ENCODE measurements around the gene RNF103. TPM values are rescaled to one million over a fixed set of nuclear protein-coding genes. Genes with fewer than 3 reads are reported as not detected.

RNF103 gene
- total RNA-seq, 3 donors from 2014 or later = 35.4 to 60.3 (median 37.4) TPM

DNA sequence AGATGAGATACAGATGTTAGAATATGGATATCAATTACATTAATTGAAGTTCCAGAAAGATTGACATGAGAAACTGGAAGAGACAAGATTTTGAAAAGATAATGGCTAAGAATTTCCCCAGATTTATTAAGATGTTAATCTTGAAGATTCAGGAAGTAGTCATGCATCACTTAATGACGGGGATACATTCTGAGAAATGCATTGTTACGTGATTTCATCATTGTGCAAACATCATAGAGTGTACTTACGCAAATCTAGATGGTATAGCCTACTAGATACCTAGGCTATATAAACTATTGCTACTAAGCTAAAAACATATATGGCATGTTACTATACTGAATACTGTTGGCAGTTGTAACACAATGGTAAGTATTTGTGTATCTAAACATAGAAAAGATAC is 53.6 kb downstream of the RNF103 start:
- Histone ChIP-seq H3K4me1 (no peaks in the 10 kb centered on the region), H3K27ac (no peak overlapping the region), H3K27me3 (no peaks in the 10 kb centered on the region), H3K4me3 (no peak overlapping the region), H3K36me3 (no peaks in the 10 kb centered on the region), H3K9me3 (no peaks in the 10 kb centered on the region)
- no peak for DNase-seq (ENCODE audit: low spot score in 2 of 2)
- TF ChIP-seq POLR2AphosphoS5 (IDR thresholded peaks at IDR 0.05) (no peak), POLR2A (IDR thresholded peaks at IDR 0.05) (no peak), CTCF (IDR thresholded peaks at IDR 0.05) (no peak)
- intact Hi-C loops (cut with DNase I; ENCODE audit: low total_unique reads) = no loop called here

- H3K9me3 ChIP-seq = no peaks in the 10 kb centered on the region
- TF ChIP-seq POLR2AphosphoS5 (IDR thresholded peaks at IDR 0.05) (no peak), POLR2A (IDR thresholded peaks at IDR 0.05) (no peak), CTCF (IDR thresholded peaks at IDR 0.05) (no peak)
- H3K4me1 ChIP-seq = no peaks in the 10 kb centered on the region
- H3K27ac ChIP-seq = no peak overlapping the region
- H3K36me3 ChIP-seq = no peaks in the 10 kb centered on the region
- intact Hi-C loops (cut with DNase I; ENCODE audit: low total_unique reads) = no loop called here
- H3K27me3 ChIP-seq = no peaks in the 10 kb centered on the region
- DNase-seq (ENCODE audit: low spot score in 2 of 2) = no peak
- no peak overlapping the region for H3K4me3 ChIP-seq
Measured at GRCh38 chr2:86566821-86567190, 56.9 kb downstream of the RNF103 start.

- Histone ChIP-seq H3K4me3 (no peak overlapping the region), H3K9me3 (no peaks in the 10 kb centered on the region), H3K27ac (peak overlapping the region in 1 of 2 donors; percentile 15), H3K4me1 (no peaks in the 10 kb centered on the region), H3K36me3 (no peaks in the 10 kb centered on the region), H3K27me3 (no peaks in the 10 kb centered on the region)
- no peak for DNase-seq (ENCODE audit: low spot score in 2 of 2)
- TF ChIP-seq POLR2AphosphoS5 (IDR thresholded peaks at IDR 0.05) (no peak), CTCF (IDR thresholded peaks at IDR 0.05) (no peak)
- intact Hi-C loops (cut with DNase I; ENCODE audit: low total_unique reads) = no loop called here
Measured at GRCh38 chr2:86566158-86566820, 57.4 kb downstream of the RNF103 start.

GRCh38 chr2:86563650-86564061 is 60.0 kb downstream of the RNF103 start:
- no peaks in the 10 kb centered on the region for H3K4me1 ChIP-seq
- H3K9me3 ChIP-seq = no peaks in the 10 kb centered on the region
- no peak for TF ChIP-seq POLR2AphosphoS5 (IDR thresholded peaks at IDR 0.05)
- TF ChIP-seq POLR2A (IDR thresholded peaks at IDR 0.05) = no peak
- no peak for TF ChIP-seq CTCF (IDR thresholded peaks at IDR 0.05)
- no peaks in the 10 kb centered on the region for H3K27me3 ChIP-seq
- H3K36me3 ChIP-seq = no peaks in the 10 kb centered on the region
- no peak for DNase-seq (ENCODE audit: low spot score in 2 of 2)
- H3K27ac ChIP-seq = peak overlapping the region; percentile 99
- intact Hi-C loops (cut with DNase I; ENCODE audit: low total_unique reads) = no loop called here
- peak overlapping the region; percentile 75 to 83 (median 82) for H3K4me3 ChIP-seq

DNA sequence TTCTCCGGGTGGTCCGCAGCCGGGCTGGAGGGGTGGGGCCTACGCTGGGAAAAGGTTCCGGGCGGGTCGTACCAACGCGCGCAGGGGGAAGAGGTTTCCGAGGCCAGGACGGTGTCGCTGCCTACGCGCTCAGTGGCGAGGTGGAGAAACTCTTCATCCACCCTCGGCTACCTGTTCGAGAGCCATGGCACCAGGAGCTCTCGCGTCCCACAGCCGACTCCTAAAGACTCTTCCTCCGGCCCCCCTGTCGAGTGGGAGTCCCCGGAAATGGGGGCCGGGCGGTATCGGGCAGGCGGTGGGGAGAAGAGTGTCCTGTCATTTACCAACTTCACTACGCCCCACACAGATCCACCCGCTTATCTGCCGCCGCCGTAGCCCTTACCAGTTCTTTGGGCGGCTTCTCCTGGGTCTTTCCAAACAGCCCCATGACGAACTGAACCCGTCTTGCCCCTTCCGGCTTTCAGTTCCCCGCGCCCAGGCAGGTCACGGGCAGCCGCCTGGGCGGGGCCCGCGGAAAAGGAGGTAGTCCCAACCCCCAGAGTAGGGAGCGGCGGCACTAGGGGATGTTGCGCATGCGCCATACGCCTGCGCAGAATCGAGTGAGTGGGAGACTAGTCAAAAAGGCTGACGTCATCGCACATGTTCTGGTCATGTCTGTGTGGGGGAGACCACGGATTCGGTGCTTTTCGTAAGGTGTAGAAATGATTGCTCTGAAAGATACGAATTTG is 60.6 kb downstream of the RNF103 start, which contains the start of gene CHMP3:
CHMP3 (minus strand) TSS at position 522 of the 728 bp plus-strand sequence; CDS start at position 427, 95 bp downstream.
- Histone ChIP-seq H3K4me1 (no peaks in the 10 kb centered on the region), H3K27me3 (no peaks in the 10 kb centered on the region), H3K9me3 (no peaks in the 10 kb centered on the region), H3K27ac (peak within 1 kb of the TSS; percentile 99), H3K36me3 (no peaks in the 10 kb centered on the region), H3K4me3 (peak within 1 kb of the TSS; percentile 75 to 83 (median 82))
- intact Hi-C loops (cut with DNase I; ENCODE audit: low total_unique reads) = no loop called here
- peak; percentile 96 for DNase-seq (ENCODE audit: low spot score in 2 of 2)
- TF ChIP-seq POLR2AphosphoS5 (IDR thresholded peaks at IDR 0.05) (peak; percentile 66 to 88 (median 87)), POLR2A (IDR thresholded peaks at IDR 0.05) (peak; percentile 68), CTCF (IDR thresholded peaks at IDR 0.05) (no peak)

Data from breast epithelium (tissue), 4 donors.